ENCODE data around the gene HMX2. TPM values are rescaled to one million over a fixed set of nuclear protein-coding genes. Genes with fewer than 3 reads are reported as not detected.
A peak's percentile ranks its signal among the peaks of the same experiment; 100 is the strongest.

Gene HMX2
- 1 to 10 TPM; 1.4 to 1.6 (median 1.4) TPM for polyA plus RNA-seq (ENCODE audit: insufficient read length in 3 of 3)

DNA sequence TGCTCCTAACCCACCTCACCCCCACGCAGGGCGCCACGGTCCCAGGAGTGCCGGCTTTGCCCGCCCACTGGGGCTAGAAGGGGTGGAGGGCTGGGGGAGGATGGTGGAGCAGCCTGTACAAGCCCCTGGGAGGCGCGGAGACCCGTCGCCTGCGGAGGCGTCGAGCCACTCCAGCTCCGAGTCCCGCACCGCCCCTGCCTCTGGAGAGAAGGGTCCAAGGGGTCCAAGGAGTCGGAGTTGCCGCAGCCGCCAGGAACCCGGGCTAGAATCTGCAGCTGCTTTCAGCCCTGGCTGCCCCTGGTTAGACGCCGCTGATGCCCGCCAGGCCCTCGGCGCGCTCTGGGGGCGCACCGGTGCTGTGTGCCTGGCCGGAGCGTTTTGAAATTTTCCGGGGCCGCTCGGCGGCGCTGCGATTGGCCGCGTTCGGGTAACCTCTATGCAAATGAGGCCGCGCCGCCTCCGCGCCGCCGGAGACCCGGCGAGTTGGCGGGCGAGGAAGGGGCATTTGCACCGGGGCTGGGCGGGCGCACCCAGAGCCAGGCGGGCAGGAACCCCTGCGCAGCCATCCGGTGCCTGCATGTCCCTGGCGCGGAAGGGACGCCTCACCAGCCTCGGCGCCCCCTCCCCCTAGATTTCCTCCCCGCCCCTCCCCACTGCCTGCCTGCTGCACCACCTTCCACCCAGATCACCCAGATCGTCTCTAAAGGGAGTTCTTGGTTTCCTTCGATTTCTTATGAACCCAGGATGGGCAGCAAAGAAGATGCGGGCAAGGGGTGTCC lies at the start of gene HMX2:
TSS of gene HMX2 (plus strand) at position 502 of the 779 bp plus-strand sequence. CDS start at position 745, 243 bp downstream.
- no peak for DNase-seq (ENCODE audit: low read depth in 3 of 3, low spot score in 2 of 3)

GRCh38 chr10:123100030-123100762 lies 47.7 kb upstream of the HMX2 start:
- no peak for DNase-seq (ENCODE audit: low read depth in 3 of 3, low spot score in 2 of 3)

GRCh38 chr10:123101872-123102271 lies 46.1 kb upstream of the HMX2 start:
- DNase-seq (ENCODE audit: low read depth in 3 of 3, low spot score in 2 of 3), result no peak

GRCh38 chr10:123102673-123103072 lies 45.3 kb upstream of the HMX2 start:
- no peak for DNase-seq (ENCODE audit: low read depth in 3 of 3, low spot score in 2 of 3)

GRCh38 chr10:123103944-123104343 lies 44.0 kb upstream of the HMX2 start:
- DNase-seq (ENCODE audit: low read depth in 3 of 3, low spot score in 2 of 3), result no peak

- DNase-seq (ENCODE audit: low read depth in 3 of 3, low spot score in 2 of 3), result no peak
Observed at GRCh38 chr10:123109466-123109865, 38.5 kb upstream of the HMX2 start.

- no peak for DNase-seq (ENCODE audit: low read depth in 3 of 3, low spot score in 2 of 3)
Observed at GRCh38 chr10:123117644-123118417, 30.1 kb upstream of the HMX2 start.

- no peak for DNase-seq (ENCODE audit: low read depth in 3 of 3, low spot score in 2 of 3)
Observed at GRCh38 chr10:123119081-123119480, 28.9 kb upstream of the HMX2 start.

GRCh38 chr10:123126246-123126645 lies 21.7 kb upstream of the HMX2 start:
- no peak for DNase-seq (ENCODE audit: low read depth in 3 of 3, low spot score in 2 of 3)

DNA sequence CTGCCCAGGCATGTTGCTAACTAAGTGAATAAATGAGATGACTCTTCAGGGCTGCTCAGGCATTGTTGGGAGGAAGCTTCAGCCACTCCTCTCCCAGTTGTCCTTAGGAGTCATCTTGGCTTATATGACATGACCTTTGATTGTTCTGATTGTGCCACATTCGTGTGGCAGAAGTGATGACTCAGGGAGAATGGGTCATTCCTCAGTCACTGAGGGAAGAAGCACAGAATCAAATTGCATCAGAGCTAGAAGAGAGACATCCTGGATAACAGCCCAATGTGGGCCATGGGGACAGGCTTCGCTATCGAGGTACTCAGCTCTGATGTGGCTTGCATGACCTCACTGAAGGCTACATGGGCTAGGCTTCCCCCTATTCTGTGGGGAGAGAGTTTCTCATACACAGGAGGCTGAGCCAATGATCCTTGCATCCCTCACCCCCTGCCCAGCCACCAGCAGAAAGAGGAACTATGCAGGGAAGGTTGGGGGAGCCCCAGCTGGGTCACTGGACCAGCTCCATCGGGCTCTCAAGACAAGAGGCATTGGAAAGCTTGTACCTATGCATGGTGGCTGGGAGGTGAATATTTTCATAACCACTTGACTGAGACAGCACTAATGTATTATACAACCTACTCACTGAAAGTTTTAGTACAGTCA lies 18.2 kb upstream of the HMX2 start:
- no peak for DNase-seq (ENCODE audit: low read depth in 3 of 3, low spot score in 2 of 3)

- DNase-seq (ENCODE audit: low read depth in 3 of 3, low spot score in 2 of 3), result peak; percentile 77 to 86 (median 85)
Observed at GRCh38 chr10:123132576-123133477, 15.1 kb upstream of the HMX2 start.

DNA sequence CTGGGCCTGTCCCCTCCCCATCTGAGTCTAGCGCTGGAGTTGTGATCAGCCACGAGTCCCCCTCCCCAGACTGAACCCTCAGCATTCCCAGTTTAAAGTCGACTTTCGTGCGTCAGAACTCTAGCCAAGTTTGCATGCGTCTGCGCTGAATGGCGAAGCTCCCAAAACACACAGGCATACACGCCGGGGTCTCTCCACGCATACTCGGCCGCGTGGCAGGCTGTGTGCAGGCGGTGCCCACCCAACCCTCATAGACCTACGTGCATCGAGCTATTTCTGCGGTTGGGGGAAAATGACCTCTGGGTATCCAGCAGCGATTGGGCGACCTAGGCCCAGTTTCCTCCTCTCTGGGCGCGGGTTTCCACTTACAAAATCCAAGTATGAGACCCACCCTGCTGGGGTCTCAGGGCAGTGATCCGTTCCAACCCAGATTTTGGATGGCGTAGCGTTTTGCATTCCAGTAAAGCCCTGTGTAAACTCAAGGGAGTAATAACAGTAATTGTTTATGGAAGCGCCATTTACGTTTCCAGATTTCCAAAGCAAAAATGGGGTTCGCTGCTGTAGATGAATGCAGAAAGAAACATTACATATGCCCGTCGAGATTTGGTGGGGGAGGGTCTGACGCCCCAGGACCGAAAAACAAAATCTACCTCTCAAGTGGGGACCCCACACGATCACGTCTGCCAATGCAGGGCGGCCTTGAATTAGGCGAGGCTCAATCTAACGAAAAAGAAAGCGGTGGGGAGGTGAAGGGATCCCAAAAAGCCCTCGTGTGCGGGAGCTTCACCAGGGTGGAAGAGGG lies 14.2 kb upstream of the HMX2 start:
- DNase-seq (ENCODE audit: low read depth in 3 of 3, low spot score in 2 of 3), result no peak

DNA sequence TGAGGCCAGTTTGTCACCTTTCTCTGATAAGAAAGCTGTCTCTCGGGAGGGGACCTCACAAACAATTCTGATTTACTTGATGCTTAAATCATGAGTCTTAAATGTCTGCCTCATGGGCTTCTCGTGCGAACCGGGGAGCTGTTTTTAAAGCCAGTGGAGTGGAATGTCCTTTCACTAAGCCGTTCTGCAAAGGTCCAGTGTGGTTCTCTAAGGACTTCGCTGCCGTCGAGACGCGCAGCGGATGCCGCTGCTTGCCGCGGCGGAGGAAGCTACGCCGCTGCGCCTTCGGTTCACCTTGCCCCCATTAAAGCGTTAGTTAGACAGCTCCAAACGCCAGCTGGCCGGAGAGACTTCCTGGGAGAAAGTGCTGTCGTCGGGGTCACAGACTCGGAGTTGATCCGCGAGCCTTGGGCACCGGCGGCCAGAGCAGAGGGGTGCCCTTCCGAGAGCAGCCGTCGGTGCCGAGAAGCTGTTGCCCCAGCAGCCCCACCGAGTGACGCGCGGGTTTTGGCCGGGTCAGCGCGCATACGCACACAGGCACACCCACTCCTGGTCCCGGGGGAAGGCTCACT lies 13.5 kb upstream of the HMX2 start:
- DNase-seq (ENCODE audit: low read depth in 3 of 3, low spot score in 2 of 3), result no peak

GRCh38 chr10:123134915-123135414 lies 13.0 kb upstream of the HMX2 start:
- DNase-seq (ENCODE audit: low read depth in 3 of 3, low spot score in 2 of 3), result no peak

GRCh38 chr10:123135415-123136141 lies 12.4 kb upstream of the HMX2 start, which contains the start of gene HMX3:
Gene HMX3, plus strand, starts transcription at chr10:123135970. Its CDS starts 81 bp downstream, at chr10:123136051.
- DNase-seq (ENCODE audit: low read depth in 3 of 3, low spot score in 2 of 3), result no peak

DNA sequence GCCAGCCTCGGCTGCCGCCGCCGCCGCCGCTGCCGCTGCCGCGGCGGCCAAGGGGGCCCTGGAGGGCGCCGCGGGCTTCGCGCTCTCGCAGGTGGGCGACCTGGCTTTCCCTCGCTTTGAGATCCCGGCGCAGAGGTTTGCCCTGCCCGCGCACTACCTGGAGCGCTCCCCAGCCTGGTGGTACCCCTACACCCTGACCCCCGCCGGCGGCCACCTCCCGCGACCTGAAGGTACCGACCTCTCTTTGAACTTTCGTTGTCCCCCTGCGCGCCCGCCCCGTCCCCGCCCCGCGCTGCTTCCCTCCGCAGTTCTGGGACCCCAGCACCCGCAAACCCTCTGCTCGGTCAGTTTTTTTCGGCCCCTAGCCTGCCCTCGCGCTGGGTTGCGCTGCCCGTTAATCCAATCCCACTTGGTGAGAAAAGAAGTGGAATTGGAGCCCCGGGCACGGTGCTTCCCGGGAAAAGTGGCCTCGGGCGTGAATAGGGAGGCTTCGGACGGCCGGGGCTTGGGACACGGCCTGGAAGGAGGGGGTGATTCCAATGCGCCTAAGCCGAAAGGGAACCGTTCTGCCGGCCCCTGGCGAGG lies 11.6 kb upstream of the HMX2 start:
- DNase-seq (ENCODE audit: low read depth in 3 of 3, low spot score in 2 of 3), result no peak

Measured in right renal cortex interstitium (tissue), 3 donors.